Glomerular endothelial cell (primary cell): ENCODE measurements around the gene COL4A2. TPM values are rescaled to one million over a fixed set of nuclear protein-coding genes. Genes with fewer than 3 reads are reported as not detected.
"Not testable (repeated sequence)": the region's sequence is repeated elsewhere in the genome, so short reads cannot be mapped to it uniquely, and the experiment has no call there.

ENCODE experiments used
- DNase-seq: peaks from one replicate; pipeline ENCODE4 v3.0.0-alpha.2; 2011; ENCODE audit warnings: low read depth, low spot score; ENCODE audit errors: extremely low read depth
- total RNA-seq: library from RNA; depleted of rRNA; stranded (reverse); fragments of >200 nt; gene quantifications from 2 replicates; pipeline ENCODE4 v1.2.3, GENCODE V29; 2015

COL4A2 gene
- total RNA-seq, 1 donor from 2014 or later: 3,750 TPM

- DNase-seq: no peak
Observed at GRCh38 chr13:110305544-110305943, 1.5 kb upstream of the COL4A2 start.

GRCh38 chr13:110305949-110306339, 1.1 kb upstream of the COL4A2 start:
- DNase-seq: no peak

- DNase-seq: no peak
Observed at GRCh38 chr13:110306340-110306959, 634 bp upstream of the COL4A2 start.

GRCh38 chr13:110307767-110308655, 927 bp downstream of the COL4A2 start:
- no peak for DNase-seq

- no peak for DNase-seq
Observed at GRCh38 chr13:110308656-110309359, 1.7 kb downstream of the COL4A2 start.

GRCh38 chr13:110309661-110310524, 2.8 kb downstream of the COL4A2 start:
- DNase-seq: no peak

- DNase-seq: no peak
Observed at GRCh38 chr13:110310541-110311442, 3.7 kb downstream of the COL4A2 start.

- DNase-seq: no peak
Observed at GRCh38 chr13:110311443-110312338, 4.6 kb downstream of the COL4A2 start.

GRCh38 chr13:110312339-110313031, 5.4 kb downstream of the COL4A2 start:
- DNase-seq: no peak

- not testable (repeated sequence) for DNase-seq
Observed at GRCh38 chr13:110313261-110313660, 6.2 kb downstream of the COL4A2 start.

GRCh38 chr13:110313733-110314132, 6.6 kb downstream of the COL4A2 start:
- DNase-seq: not testable (repeated sequence)

GRCh38 chr13:110314516-110315245, 7.6 kb downstream of the COL4A2 start:
- no peak for DNase-seq

GRCh38 chr13:110316196-110316595, 9.1 kb downstream of the COL4A2 start:
- no peak for DNase-seq

- DNase-seq: no peak
Observed at GRCh38 chr13:110317093-110317492, 10.0 kb downstream of the COL4A2 start.

- DNase-seq: no peak
Observed at GRCh38 chr13:110317496-110318195, 10.6 kb downstream of the COL4A2 start.

GRCh38 chr13:110318920-110319319, 11.8 kb downstream of the COL4A2 start:
- DNase-seq: no peak

- DNase-seq: no peak
Observed at GRCh38 chr13:110319397-110319773, 12.3 kb downstream of the COL4A2 start.
